Activated CD4-positive, alpha-beta T cell treated with anti-CD3 and anti-CD28 coated beads for 36 hours (primary cell): ENCODE data around the gene MAMDC4. TPM values are rescaled to one million over a fixed set of nuclear protein-coding genes. Genes with fewer than 3 reads are reported as not detected.
"Not testable (repeated sequence)": the region's sequence is repeated elsewhere in the genome, so short reads cannot be mapped to it uniquely, and the experiment has no call there.

Experiments used
- ATAC-seq: fragments of 200-7000 bp; cut with Tn5 transposase; one replicate; pipeline ENCODE4 v1.10.0; 2021; ENCODE audit warnings: mild to moderate bottlenecking, moderate library complexity
- CTCF ChIA-PET: fragments of 350-600 bp; sonication (Branson Sonifier 250); formaldehyde crosslinking; loops from one replicate; lab custom pipeline; 2021; ENCODE audit warnings: antibody characterized with exemption; lab: Charles Lee
- POLR2A ChIA-PET: fragments of 350-600 bp; sonication (Branson Sonifier 250); formaldehyde crosslinking; loops from one replicate; lab custom pipeline; 2021; ENCODE audit warnings: antibody characterized with exemption, inconsistent platforms; lab: Charles Lee
- DNase-seq: peaks from one replicate; pipeline ENCODE4 v3.0.0-alpha.2; 2020
- H3K27ac Mint-ChIP-seq: one replicate; pipeline ENCODE4 v1.8.0; 2021; ENCODE audit warnings: mixed read lengths
- H3K27me3 Mint-ChIP-seq: one replicate; pipeline ENCODE4 v1.8.0; 2021; ENCODE audit warnings: mixed read lengths
- H3K36me3 Mint-ChIP-seq: one replicate; pipeline ENCODE4 v1.8.0; 2021; ENCODE audit warnings: low read depth, mixed read lengths
- H3K4me1 Mint-ChIP-seq: one replicate; pipeline ENCODE4 v1.8.0; 2021; ENCODE audit warnings: mixed read lengths
- H3K4me3 Mint-ChIP-seq: one replicate; pipeline ENCODE4 v1.8.0; 2021; ENCODE audit warnings: mild to moderate bottlenecking, moderate library complexity, mixed read lengths
- H3K9me3 Mint-ChIP-seq: one replicate; pipeline ENCODE4 v1.8.0; 2021; ENCODE audit warnings: low read depth, mixed read lengths
- intact Hi-C, 2 experiments: fragments of 100-400 bp; cut with DNase I in 1 of 2; cut with micrococcal nuclease in 1 of 2; formaldehyde crosslinking; loops; one replicate each; pipeline versions ENCODE4 v1.14.2 to v1.15.1; 2022 to 2024; cut with DNase I, micrococcal nuclease
- total RNA-seq, 2 experiments: library from RNA; stranded (reverse); gene quantifications; one replicate each; pipeline ENCODE4 v1.2.3, GENCODE V29; 2021

Gene MAMDC4
- total RNA-seq, 2 experiments from 2014 or later = 16.6 to 17.5 TPM

DNA sequence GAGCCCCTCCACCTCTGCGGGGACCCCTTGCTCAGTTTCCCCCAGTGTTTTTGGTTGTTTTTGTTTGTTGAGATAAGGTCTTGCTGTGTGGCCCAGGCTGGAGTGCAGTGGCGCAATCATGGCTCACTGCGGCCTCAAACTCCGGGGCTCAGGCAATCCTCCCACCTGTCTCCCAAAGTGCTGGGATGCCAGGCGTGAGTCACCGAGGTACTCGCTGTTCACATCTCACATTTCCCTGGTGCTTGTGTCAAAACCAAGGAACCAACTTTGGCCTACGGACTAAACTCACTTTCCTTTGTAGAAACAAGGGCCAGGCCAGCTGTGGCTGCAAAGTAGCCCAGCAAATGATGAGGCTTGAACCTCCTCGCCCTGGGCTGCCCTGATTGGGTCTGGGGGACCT, 19.6 kb upstream of the MAMDC4 start:
- POLR2A ChIA-PET = no interaction called here
- no peak for ATAC-seq

DNA sequence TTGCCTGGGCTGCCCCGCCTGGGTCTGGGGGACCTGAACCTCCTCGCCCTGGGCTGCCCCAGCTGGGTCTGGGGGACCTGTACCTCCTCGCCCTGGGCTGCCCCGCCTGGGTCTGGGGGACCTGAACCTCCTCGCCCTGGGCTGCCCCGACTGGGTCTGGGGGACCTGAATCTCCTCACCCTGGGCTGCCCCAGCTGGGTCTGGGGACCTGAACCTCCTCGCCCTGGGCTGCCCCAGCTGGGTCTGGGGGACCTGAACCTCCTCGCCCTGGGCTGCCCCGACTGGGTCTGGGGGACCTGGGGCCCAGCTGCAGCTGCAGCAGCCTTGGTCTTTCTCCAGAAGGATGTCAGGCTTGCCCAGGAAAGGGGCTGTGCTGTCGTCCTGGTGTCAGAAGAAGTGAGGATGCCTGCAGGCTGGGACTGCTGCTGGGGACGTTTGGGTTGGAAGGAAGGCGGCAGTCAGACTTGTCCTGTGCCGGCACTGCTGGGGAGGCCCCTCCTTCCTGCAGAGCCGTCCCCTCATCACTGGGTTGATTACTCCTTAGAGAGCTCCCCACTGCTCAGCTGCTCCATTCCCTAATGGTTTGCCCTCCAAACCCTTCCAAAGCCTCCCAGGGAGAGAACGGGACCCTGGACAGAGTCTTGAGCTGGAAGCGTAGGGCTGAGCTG, 18.6 kb upstream of the MAMDC4 start:
- CTCF ChIA-PET = interaction anchor here (0.6 kb wide), 2 partner anchors 56 to 122 kb away, joined by 3 to 4 read pairs; no protein-coding TSS in a partner anchor
- H3K27me3 Mint-ChIP-seq, ATAC-seq, H3K27ac Mint-ChIP-seq, intact Hi-C loops, POLR2A ChIA-PET, DNase-seq, H3K4me3 Mint-ChIP-seq, H3K9me3 Mint-ChIP-seq, H3K4me1 Mint-ChIP-seq: not testable (repeated sequence)
- peaks cover 14% of the 10 kb centered on the region for H3K36me3 Mint-ChIP-seq

More for the DNA sequence above, 19.6 kb upstream of the MAMDC4 start:
- intact Hi-C loops = no loop called here
- no peak overlapping the region for H3K27ac Mint-ChIP-seq
- H3K4me1 Mint-ChIP-seq = no peaks in the 10 kb centered on the region
- CTCF ChIA-PET = interaction anchor here (0.6 kb wide), 2 partner anchors 55 to 123 kb away, joined by 3 to 4 read pairs; no protein-coding TSS in a partner anchor
- no peak overlapping the region for H3K4me3 Mint-ChIP-seq
- no peaks in the 10 kb centered on the region for H3K9me3 Mint-ChIP-seq
- no peak for DNase-seq
- H3K27me3 Mint-ChIP-seq = no peaks in the 10 kb centered on the region
- peaks cover 14% of the 10 kb centered on the region for H3K36me3 Mint-ChIP-seq

DNA sequence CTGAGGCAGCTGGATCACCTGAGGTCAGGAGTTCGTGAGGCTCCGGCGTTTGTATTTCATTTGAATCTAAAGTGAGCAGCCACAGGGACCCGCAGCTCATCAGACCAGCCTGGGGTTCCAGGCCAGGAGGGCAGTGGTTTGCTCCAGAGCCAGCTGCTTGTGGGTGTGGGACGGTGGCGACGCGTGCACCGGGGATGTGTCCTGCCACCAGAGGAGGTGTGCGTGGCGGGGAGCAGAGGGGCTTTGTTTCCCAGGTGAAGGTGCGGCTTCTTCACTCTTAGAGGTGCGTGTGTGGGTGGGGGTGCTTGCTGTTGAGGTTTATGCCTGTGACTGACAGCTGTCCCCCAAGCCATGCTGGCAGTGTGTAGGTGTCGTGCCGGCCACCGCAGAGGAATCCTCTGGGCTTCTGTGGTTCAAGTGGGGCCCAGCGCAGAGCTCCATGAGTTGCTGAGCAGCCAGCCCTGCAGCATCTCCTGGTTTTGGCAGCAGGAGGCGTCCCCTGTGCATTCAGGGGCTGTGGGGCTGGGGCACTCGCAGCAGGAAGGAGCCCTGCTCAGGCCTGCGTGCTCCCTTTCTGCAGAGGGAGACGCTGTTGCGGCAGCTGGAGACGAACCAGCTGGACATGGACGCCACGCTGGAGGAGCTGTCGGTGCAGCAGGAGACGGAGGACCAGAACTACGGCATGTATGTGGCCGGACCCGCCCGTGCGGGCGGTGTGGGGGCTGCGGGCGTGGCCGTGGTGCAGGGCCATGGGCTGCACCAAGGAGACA, 16.8 kb upstream of the MAMDC4 start:
- intact Hi-C loops = no loop called here
- ChIA-PET CTCF (no interaction called here), POLR2A (no interaction called here)
- Mint-ChIP-seq H3K27me3 (no peaks in the 10 kb centered on the region), H3K9me3 (no peaks in the 10 kb centered on the region), H3K36me3 (peaks cover 12% of the 10 kb centered on the region), H3K4me1 (no peaks in the 10 kb centered on the region), H3K4me3 (no peak overlapping the region), H3K27ac (no peak overlapping the region)
- ATAC-seq (no peak), DNase-seq (no peak)

DNA sequence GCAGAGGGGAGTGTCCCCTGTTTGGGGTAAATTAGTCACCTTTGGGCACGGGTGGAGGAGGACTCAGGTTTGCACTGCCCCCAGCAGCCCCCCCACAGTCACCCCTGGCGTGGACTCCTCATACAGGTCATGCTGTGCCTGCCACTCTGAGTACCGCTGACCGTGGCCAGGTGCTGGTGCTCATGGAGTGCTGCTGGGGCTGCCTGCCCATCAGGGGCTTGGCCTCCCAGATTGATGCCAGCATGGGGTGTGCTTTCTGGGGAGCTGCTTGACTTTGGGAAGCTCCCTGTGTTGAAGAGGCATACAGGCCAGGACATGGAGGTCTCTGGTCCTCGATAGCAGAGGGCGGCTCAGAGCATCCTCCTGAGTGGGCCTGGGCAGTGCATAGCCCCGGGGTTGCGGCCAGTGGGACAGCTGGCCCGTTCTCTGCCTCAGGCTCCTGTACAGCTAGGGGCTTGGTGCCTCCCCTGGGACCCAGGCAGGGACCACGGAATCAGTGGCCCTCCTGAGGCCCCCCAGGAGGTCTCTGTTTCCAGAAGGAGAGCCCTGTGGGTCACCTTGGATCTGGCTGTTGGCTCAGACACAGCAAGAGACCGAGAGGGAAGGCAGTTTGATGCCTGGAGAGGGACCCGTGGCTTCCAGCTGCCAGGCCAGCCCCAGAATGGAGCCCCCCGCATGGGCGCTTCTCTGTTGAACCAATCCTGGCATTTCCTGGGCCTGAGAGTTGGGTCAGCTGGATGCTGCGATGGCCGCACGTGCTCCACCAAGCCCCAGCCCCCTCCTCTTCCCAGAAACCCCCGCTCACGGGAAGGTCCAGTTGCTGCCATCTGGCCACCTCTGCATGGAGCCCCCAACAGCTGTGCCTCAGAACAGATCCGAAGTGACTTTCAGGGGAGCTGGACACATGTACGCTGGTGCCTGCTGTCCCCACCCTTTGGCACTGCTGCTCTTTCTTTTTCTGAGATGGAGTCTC, 15.9 kb upstream of the MAMDC4 start:
- Mint-ChIP-seq H3K4me3 (no peak overlapping the region), H3K27ac (no peak overlapping the region), H3K9me3 (no peaks in the 10 kb centered on the region), H3K4me1 (no peaks in the 10 kb centered on the region), H3K27me3 (no peaks in the 10 kb centered on the region), H3K36me3 (peaks cover 8% of the 10 kb centered on the region)
- intact Hi-C loops = no loop called here
- CTCF ChIA-PET = no interaction called here
- DNase-seq = no peak
- no peak for ATAC-seq
- POLR2A ChIA-PET = no interaction called here

DNA sequence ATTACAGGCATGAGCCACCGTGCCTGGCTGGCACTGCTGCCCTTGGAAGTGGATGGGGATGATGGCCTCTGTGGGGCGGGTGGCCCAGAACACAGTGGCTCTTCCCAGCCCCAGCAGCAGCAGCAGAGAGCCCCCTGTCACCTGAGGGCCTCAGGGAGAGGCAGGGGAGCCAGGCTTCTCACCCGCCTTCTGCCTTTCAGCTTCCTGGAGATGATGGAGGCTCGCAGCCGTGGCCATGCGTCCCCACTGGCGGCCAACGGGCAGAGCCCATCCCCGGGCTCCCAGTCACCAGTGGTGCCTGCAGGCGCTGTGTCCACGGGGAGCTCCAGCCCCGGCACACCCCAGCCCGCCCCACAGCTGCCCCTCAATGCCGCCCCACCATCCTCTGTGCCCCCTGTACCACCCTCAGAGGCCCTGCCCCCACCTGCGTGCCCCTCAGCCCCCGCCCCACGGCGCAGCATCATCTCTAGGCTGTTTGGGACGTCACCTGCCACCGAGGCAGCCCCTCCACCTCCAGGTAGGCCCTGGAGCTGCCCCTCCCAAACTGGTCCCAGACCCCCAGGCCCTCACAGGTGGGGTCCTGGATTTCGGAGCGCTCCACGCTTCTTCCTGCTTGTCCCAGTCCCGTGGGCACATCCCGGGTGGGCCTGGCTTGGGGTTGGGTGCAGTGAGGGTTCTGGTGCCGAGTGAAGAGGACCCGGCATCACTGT, 14.8 kb upstream of the MAMDC4 start:
- POLR2A ChIA-PET = no interaction called here
- H3K4me3 Mint-ChIP-seq = no peak overlapping the region
- peaks cover 3% of the 10 kb centered on the region for H3K36me3 Mint-ChIP-seq
- DNase-seq = no peak
- intact Hi-C loops = no loop called here
- no peaks in the 10 kb centered on the region for H3K9me3 Mint-ChIP-seq
- H3K27ac Mint-ChIP-seq = no peak overlapping the region
- CTCF ChIA-PET = no interaction called here
- peaks cover 2% of the 10 kb centered on the region for H3K4me1 Mint-ChIP-seq
- no peaks in the 10 kb centered on the region for H3K27me3 Mint-ChIP-seq
- no peak for ATAC-seq

DNA sequence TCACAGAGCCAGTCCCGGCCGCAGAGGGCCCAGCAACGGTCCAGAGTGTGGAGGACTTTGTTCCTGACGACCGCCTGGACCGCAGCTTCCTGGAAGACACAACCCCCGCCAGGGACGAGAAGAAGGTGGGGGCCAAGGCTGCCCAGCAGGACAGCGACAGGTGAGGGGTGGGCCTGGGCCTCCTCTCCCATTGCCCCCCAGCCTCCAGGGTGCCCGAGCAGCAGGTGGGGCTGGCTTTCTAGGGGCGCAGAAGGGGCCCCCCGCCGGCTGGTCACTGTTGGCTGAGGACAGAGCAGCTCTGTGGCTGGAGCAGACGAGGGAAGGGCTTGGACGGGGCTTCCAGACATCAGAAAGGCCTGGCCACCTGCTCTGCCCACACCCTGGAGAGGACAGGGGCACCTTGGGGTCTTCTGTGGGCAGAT, 14.3 kb upstream of the MAMDC4 start:
- H3K27me3 Mint-ChIP-seq, POLR2A ChIA-PET: not testable (repeated sequence)

DNA sequence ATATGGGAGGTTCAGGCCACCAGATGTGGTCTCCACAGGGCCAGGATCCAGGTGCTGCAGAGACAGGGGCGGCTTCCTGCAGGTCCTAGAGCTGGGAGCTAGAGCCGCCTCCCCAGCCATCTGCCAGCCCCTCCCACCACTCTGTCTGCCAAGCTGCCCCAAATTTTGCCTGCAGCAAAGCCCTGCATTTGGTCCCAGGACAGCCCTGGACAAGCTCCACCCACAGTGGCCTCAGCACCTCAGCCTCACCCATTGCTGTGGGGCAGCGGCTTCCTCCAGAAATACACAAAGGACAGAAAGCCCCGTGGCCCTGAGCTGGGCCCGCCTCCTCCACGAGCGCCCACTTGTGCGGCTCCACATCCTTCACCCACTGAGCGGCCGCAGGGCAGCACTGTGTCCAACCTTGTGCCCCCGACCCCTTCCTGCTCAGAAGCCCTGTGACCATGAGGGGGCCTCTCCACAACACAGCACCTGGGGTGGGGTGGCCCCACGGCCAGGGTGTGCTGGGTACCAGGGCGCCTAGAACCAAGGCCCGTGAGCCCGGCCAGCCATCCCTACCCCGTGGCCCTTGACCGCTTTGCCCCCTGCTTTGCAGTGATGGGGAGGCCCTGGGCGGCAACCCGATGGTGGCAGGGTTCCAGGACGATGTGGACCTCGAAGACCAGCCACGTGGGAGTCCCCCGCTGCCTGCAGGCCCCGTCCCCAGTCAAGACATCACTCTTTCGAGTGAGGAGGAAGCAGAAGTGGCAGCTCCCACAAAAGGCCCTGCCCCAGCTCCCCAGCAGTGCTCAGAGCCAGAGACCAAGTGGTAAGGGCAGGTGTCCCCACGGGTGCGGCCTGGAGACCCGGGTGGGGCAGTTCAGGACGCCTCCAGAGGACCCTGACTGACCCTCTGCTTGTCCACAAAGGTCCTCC, 13.6 kb upstream of the MAMDC4 start:
- no peak for ATAC-seq
- H3K4me3 Mint-ChIP-seq = no peak overlapping the region
- CTCF ChIA-PET = interaction anchor here (0.6 kb wide), 2 partner anchors 23 to 44 kb away, joined by 3 read pairs; no protein-coding TSS in a partner anchor

More for the DNA sequence above, 14.3 kb upstream of the MAMDC4 start:
- intact Hi-C loops, H3K9me3 Mint-ChIP-seq, H3K27ac Mint-ChIP-seq, ATAC-seq, H3K4me3 Mint-ChIP-seq, CTCF ChIA-PET, H3K36me3 Mint-ChIP-seq, DNase-seq, H3K4me1 Mint-ChIP-seq: not testable (repeated sequence)

DNA sequence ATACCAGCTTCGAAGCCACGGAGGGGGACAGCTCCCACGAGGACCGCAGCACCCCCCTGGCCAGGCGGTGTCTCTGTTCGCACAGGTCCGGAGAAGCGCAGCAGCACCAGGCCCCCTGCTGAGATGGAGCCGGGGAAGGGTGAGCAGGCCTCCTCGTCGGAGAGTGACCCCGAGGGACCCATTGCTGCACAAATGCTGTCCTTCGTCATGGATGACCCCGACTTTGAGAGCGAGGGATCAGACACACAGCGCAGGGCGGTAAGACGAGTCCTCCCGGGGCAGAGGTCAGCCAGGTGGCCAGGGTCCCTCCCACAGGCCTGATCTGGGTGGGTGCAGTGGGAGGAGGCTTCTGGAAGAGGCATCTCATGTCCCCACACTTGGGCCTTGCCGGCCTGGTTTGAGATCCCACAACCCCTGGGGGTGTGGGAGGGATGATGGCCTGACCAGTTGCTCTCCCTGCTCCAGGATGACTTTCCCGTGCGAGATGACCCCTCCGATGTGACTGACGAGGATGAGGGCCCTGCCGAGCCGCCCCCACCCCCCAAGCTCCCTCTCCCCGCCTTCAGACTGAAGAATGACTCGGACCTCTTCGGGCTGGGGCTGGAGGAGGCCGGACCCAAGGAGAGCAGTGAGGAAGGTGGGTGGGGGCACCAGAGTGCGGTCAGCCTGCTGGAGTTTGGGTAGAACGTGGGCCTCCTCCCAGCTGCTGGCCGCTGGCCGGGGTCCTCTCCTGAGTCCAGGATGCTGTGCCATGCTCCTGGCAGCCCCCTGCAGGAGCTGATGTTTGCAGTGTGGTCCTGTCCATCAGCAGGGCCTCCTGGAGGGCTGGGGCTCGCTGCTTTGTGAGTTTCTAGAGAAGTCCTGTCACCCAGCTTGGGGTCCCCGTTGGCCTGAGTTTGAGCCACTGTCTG, 12.7 kb upstream of the MAMDC4 start:
- intact Hi-C loops = loop anchor here in 1 of 2 experiments (10.0 kb wide), 1 partner anchor 195 kb away; the partner anchor contains the start of gene FUT7
- Mint-ChIP-seq H3K27me3 (peaks cover 2% of the 10 kb centered on the region), H3K4me1 (peaks cover 6% of the 10 kb centered on the region), H3K9me3 (no peaks in the 10 kb centered on the region), H3K4me3 (no peak overlapping the region), H3K27ac (no peak overlapping the region), H3K36me3 (peaks cover 3% of the 10 kb centered on the region)
- DNase-seq (no peak), ATAC-seq (no peak)
- CTCF ChIA-PET = interaction anchor here (0.6 to 1.5 kb wide), 2 partner anchors 29 to 491 kb away, joined by 3 to 6 read pairs; no protein-coding TSS in a partner anchor
- POLR2A ChIA-PET = no interaction called here

More for the DNA sequence above, 13.6 kb upstream of the MAMDC4 start:
- Mint-ChIP-seq H3K36me3 (peaks cover 3% of the 10 kb centered on the region), H3K27me3 (peaks cover under 1% of the 10 kb centered on the region), H3K9me3 (no peaks in the 10 kb centered on the region), H3K27ac (no peak overlapping the region), H3K4me1 (peaks cover 5% of the 10 kb centered on the region)
- intact Hi-C loops = no loop called here
- POLR2A ChIA-PET = no interaction called here
- no peak for DNase-seq

DNA sequence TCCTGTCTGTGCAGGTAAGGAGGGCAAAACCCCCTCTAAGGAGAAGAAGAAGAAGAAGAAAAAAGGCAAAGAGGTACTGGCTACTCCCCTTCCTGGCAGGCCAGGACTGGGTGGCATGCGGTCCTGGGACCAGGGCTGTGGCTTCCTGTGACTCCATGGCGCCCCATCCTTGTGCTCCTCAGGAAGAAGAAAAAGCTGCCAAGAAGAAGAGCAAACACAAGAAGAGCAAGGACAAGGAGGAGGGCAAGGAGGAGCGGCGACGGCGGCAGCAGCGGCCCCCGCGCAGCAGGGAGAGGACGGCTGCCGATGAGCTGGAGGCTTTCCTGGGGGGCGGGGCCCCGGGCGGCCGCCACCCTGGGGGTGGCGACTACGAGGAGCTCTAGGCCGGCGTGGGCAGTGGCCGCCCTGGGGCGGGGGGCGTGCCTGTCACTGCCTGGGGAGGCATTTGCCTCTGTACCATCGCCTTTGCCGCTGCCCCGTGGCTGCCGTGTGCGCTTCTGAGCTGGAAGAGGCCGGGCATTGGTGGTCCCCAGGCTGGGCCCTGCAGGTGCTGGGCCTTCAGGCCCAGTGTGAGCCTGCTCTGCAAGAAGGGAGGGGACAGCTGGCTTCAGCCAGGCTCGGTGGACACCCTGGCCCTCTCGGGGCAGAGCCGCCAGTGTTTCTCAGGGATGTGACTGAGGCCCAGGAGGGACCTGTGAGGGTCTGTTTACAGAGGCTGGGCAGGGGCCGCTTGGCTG, 11.8 kb upstream of the MAMDC4 start:
- DNase-seq (no peak), ATAC-seq (no peak)
- Mint-ChIP-seq H3K27ac (no peak overlapping the region), H3K4me1 (peaks cover 6% of the 10 kb centered on the region), H3K9me3 (no peaks in the 10 kb centered on the region), H3K36me3 (peaks cover 3% of the 10 kb centered on the region), H3K4me3 (no peak overlapping the region), H3K27me3 (peaks cover 4% of the 10 kb centered on the region)
- POLR2A ChIA-PET = no interaction called here
- CTCF ChIA-PET = interaction anchor here (1.5 kb wide), 1 partner anchor 30 kb away, joined by 6 read pairs; no protein-coding TSS in a partner anchor
- intact Hi-C loops = loop anchor here in 1 of 2 experiments (10.0 kb wide), 1 partner anchor 194 kb away; the partner anchor contains the start of gene FUT7
